ENCODE results near the gene SYT17. TPM values are rescaled to one million over a fixed set of nuclear protein-coding genes. Genes with fewer than 3 reads are reported as not detected.

Gene SYT17
- total RNA-seq, 1 donor: 0.52 TPM

DNA sequence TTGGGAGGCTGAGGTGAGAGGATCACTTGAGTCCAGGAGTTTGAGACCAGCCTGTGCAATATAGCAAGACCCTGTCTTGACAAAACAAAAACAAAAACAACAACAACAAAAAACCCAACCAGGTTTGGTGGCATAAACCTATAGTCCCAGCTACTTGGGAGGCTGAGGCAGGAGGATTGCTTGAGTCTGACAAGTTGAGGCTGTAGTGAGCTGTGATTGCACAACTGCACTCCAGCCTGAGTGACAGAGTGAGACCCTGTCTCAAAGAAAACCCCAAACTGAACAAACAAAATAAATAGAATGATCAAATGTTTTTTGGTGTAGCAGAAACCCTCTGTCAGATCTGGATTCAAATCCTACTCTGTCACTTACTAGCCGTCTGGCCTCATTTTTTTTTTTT, 16.0 kb upstream of the SYT17 start:
- H3K9me3 ChIP-seq (ENCODE audit: low read depth, low read length): peaks cover 4% of the 10 kb centered on the region
- no peaks in the 10 kb centered on the region for H3K4me1 ChIP-seq (ENCODE audit: insufficient read depth, low read length)
- H3K27me3 ChIP-seq (ENCODE audit: insufficient read depth, low read length): no peaks in the 10 kb centered on the region
- no peak overlapping the region for H3K4me3 ChIP-seq (ENCODE audit: low read length)

DNA sequence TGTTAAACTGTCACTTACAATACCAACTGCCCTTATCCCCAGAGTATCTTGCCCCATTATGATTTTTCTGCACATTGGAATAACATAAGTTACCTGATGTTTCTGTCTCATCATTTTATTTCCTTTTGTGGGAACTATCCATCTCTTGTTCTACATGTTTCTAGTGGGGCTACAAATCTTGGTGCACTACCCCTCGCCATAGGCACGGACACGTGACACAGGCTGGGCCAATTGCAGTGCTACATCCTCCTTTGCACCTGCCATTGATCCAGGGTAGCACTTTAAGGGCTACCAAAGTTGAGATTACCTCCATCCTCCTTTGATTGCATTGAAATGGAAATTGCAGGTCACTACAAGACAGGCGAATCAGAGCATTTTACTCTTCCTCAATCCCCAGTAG, 14.2 kb upstream of the SYT17 start:
- no peaks in the 10 kb centered on the region for H3K4me1 ChIP-seq (ENCODE audit: insufficient read depth, low read length)
- H3K9me3 ChIP-seq (ENCODE audit: low read depth, low read length): no peaks in the 10 kb centered on the region
- H3K4me3 ChIP-seq (ENCODE audit: low read length): no peak overlapping the region
- H3K27me3 ChIP-seq (ENCODE audit: insufficient read depth, low read length): no peaks in the 10 kb centered on the region

DNA sequence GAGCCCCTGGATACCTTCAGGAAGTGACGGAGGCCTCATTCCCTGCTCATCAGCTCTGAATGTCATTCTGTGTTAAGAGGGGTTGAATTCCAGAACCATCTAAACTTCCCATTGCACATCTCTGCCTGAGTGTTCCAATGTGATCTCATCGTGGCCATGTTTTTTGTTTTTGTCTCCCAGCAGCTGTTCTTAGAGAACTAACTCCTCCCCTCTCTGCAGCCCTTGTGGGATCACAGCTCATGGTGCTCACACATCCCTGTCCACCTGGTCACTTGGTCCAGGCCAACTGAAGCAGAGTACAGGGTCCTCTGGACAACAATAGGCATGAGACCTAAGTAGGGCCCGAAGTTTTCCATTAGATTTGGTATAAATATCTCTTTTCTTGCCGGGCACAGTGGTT, 6.0 kb upstream of the SYT17 start:
- peaks cover 5% of the 10 kb centered on the region for H3K27me3 ChIP-seq (ENCODE audit: insufficient read depth, low read length)
- no peaks in the 10 kb centered on the region for H3K4me1 ChIP-seq (ENCODE audit: insufficient read depth, low read length)
- no peaks in the 10 kb centered on the region for H3K9me3 ChIP-seq (ENCODE audit: low read depth, low read length)
- no peak overlapping the region for H3K4me3 ChIP-seq (ENCODE audit: low read length)

DNA sequence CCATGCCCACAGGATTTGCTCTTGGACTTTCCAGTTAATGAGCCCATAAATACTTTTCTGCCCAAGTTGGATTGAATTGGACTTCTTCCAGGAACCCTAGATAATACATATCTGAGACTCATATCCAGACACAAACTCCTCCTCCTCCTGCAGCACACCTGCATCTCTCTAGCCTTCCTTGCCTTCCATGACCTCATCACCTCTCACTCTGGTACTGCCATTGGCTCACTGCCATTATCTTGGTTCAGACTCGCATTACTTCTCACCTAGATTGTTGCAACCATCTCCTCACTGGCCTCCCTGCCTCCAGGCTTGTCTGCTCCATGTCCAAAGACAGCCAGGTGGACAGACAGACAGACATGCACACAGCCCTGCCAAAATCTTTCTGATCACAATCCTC, 4.8 kb upstream of the SYT17 start:
- Histone ChIP-seq H3K4me3 (ENCODE audit: low read length) (no peak overlapping the region), H3K4me1 (ENCODE audit: insufficient read depth, low read length) (no peaks in the 10 kb centered on the region), H3K9me3 (ENCODE audit: low read depth, low read length) (no peaks in the 10 kb centered on the region), H3K27me3 (ENCODE audit: insufficient read depth, low read length) (peaks cover 5% of the 10 kb centered on the region)

DNA sequence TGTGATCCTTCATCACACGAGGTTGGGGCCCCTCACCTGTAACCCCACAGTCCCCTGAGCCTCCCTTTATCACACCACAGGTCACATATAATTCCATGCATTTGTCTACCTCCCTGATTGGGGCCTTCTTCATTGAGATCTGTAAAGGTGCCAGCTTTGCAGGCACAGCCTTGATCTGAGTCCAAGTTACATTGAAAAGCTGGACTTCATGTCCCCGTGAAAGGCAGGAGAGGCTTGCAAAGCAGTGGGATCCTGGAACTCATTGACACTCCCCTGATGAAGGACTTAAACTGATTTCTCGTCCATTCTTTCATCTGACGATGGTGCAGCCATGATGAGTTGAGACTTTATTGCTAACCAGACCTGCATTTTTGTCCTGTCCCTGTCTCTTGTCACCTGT, 3.8 kb upstream of the SYT17 start:
- Histone ChIP-seq H3K9me3 (ENCODE audit: low read depth, low read length) (no peaks in the 10 kb centered on the region), H3K4me1 (ENCODE audit: insufficient read depth, low read length) (no peaks in the 10 kb centered on the region), H3K27me3 (ENCODE audit: insufficient read depth, low read length) (peaks cover 13% of the 10 kb centered on the region), H3K4me3 (ENCODE audit: low read length) (no peak overlapping the region)

DNA sequence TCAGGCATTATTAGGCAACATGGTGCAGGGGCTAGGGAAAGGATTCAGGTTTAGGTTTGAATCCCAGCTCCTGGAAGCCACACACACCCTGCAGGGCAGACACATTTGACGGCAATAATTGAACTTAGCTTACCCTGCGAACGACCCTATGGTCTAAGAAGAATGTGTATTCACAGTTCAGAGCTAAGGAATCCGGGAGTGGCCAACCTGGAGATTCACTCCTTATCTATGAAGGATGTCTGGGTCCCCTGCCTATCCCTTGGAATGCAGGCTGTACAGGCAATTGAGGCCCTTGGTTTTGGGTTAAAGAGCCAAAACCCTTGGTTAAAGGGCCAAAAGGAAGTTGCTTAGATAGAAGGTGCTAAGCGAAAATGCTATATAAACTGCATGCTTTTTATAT, 2.9 kb upstream of the SYT17 start:
- H3K9me3 ChIP-seq (ENCODE audit: low read depth, low read length): no peaks in the 10 kb centered on the region
- no peak overlapping the region for H3K4me3 ChIP-seq (ENCODE audit: low read length)
- H3K4me1 ChIP-seq (ENCODE audit: insufficient read depth, low read length): no peaks in the 10 kb centered on the region
- peaks cover 21% of the 10 kb centered on the region for H3K27me3 ChIP-seq (ENCODE audit: insufficient read depth, low read length)

DNA sequence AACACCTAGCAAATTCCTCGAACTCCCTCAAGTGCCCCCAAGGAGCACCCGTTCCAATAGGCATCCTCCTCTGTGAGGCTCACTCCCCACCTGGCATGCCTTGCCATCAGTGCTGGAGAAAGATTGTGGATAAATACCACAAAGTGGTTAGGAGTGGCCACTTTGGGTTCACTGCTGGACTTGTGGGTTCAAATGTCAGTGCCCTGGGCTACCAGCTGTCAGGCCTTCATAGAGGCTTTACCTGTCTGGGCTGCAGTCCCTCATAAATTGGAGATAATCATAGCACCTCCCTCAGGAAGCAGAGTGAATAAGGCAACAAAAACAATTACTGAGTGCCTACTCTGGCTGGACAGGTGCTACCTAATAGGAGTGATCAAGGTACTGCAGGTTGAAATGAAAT, 1.5 kb upstream of the SYT17 start:
- H3K9me3 ChIP-seq (ENCODE audit: low read depth, low read length): no peaks in the 10 kb centered on the region
- no peak overlapping the region for H3K4me3 ChIP-seq (ENCODE audit: low read length)
- H3K27me3 ChIP-seq (ENCODE audit: insufficient read depth, low read length): peaks cover 25% of the 10 kb centered on the region
- no peaks in the 10 kb centered on the region for H3K4me1 ChIP-seq (ENCODE audit: insufficient read depth, low read length)

DNA sequence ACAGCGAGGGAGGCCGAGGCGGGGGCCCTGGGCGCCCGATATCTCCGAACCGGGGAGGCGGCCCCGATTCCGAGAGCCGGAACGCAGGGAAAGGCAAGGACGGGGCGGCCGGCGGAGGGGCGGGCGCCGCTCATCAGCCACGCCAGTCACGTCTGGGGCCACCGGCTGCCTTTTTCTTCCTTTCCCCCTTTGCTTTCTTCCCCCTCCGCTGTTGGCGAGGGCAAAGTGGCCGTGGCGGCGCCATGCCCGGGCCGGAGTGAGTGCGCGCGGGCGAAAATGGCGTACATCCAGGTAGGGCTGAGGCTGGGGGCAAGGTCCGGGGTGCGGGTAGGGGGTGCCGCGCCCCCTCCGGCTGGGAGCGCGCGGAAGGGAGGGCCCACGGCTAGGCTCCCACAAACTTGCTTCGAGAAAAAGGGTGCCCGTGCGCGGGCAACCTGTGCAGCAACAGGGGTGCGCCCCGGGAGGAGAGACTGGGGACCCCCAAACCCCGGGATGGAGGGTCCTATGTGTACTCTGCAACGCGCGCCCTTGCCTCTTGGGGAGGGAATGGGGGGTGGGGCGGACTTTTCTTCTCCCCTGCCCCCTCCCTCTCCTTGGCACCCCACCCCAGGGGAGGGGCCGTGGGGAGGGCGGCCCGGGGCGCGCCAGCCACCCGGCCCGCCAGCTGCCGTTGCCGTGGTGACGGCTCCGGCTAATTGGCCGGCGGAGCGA, 486 bp downstream of the SYT17 start:
- Histone ChIP-seq H3K4me1 (ENCODE audit: insufficient read depth, low read length) (peaks cover 7% of the 10 kb centered on the region), H3K27me3 (ENCODE audit: insufficient read depth, low read length) (peaks cover 25% of the 10 kb centered on the region), H3K9me3 (ENCODE audit: low read depth, low read length) (no peaks in the 10 kb centered on the region), H3K4me3 (ENCODE audit: low read length) (peak overlapping the region; percentile 28)

DNA sequence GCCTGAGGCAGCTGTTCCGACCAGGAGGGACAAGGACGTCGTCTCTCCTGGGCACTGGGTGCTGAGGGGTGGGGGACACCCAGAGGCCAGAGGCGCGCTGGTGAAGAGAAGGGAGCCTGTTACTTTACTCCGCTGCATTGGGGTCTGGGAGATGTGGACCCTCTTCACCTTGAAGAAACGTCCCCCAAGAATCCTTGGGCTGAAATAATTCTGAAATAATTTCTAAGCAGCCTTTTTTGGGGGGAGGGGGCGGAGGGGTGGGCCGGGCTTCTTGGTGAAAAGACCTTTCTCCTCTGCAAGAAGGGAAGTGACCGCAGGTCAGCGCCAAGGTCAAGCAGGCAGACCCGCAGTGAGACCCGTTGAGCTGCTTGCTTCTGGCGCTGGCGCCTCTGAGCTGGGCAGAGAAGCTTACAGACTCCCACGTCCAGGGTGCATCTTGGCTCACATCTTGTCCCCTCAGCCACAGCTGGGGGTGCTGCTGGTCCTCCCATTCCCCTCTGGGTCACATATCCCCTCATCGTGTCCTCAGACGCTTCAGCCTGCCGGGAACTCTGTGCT, 1.1 kb downstream of the SYT17 start:
- H3K27me3 ChIP-seq (ENCODE audit: insufficient read depth, low read length): peaks cover 25% of the 10 kb centered on the region
- peaks cover 7% of the 10 kb centered on the region for H3K4me1 ChIP-seq (ENCODE audit: insufficient read depth, low read length)
- H3K9me3 ChIP-seq (ENCODE audit: low read depth, low read length): no peaks in the 10 kb centered on the region
- H3K4me3 ChIP-seq (ENCODE audit: low read length): no peak overlapping the region

DNA sequence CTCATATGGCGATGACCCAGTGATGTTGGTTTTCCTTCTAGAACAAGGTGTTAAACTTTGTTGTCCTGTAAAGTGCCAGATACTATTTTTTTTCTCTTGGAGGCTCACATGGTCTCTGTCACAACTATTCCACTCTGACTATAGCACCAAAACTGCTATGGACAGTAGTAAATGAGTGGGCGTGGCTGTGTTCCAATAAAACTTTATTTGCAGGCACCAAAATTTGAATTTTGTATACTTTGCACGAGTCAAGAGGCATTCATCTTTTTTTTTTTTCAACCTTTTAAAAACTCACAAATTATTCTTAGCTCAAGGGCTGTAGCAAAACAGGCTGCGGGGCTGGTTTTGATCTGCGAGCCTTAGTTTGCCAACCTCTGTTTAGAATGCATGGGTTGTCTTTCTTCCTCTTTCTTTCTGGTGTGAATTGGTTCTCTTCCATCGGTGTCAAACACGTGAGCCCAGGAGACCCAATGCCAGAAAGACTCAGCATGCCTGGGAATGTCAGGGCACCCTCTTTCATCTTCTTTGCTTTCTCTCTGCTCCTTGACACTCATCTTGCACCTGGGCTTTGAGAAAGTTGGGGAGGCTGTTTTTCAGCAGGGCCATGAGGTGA, 2.1 kb downstream of the SYT17 start:
- Histone ChIP-seq H3K4me3 (ENCODE audit: low read length) (no peak overlapping the region), H3K27me3 (ENCODE audit: insufficient read depth, low read length) (peaks cover 25% of the 10 kb centered on the region), H3K4me1 (ENCODE audit: insufficient read depth, low read length) (peaks cover 7% of the 10 kb centered on the region), H3K9me3 (ENCODE audit: low read depth, low read length) (no peaks in the 10 kb centered on the region)

DNA sequence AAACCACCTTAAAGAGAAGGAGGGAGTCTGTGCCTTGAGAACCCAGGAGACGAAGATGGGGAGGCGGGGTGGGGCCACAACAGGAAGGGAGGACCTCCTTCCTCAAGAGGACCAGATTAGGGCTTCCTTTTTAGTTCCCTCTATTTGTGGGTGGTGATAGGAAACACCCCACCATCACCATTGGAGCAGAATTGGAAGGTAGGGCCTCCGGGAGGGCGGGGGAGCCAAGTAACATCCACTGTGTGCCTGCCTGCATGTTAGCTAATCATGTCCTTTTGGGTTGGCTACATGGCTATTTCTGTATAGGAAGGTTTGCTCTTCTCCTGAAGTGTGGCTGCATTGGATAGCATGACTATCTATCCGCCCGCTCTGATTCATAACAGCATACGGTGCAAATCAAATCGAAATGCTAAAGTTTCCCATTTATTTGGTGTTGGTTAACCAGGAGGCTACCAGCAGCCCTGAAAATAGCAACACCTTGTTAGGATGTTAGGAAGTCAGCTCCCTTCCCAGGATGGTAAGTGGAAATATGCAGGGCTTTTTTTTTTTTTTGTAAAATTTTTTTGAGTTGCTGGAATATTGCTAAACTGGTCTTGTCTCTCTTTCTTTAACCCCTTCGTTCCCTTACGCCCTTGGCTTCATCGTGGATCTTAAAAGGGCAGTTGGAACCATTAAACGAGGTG, 4.2 kb downstream of the SYT17 start:
- Histone ChIP-seq H3K27me3 (ENCODE audit: insufficient read depth, low read length) (peaks cover 19% of the 10 kb centered on the region), H3K4me3 (ENCODE audit: low read length) (no peak overlapping the region), H3K4me1 (ENCODE audit: insufficient read depth, low read length) (peaks cover 16% of the 10 kb centered on the region), H3K9me3 (ENCODE audit: low read depth, low read length) (no peaks in the 10 kb centered on the region)

DNA sequence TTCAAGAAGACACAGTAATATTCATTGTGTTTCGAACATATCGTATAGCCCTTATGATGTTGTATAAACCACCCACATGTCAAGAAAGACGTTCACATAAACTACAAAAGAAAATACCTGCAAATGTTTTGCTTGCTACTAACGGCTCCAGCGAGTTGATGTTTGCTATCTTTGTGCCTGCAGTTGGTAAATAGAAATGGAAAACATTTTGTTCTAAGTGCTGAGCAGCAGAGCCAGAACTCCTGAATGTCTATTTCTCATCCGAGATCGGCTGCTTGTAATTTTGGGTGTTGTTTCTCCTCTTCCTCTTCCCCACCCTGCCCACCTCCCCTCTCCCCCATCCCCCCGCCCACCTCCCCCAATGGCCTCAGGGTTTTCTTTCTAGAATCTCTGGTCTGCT, 5.0 kb downstream of the SYT17 start:
- no peaks in the 10 kb centered on the region for H3K9me3 ChIP-seq (ENCODE audit: low read depth, low read length)
- H3K4me1 ChIP-seq (ENCODE audit: insufficient read depth, low read length): peaks cover 16% of the 10 kb centered on the region
- H3K4me3 ChIP-seq (ENCODE audit: low read length): no peak overlapping the region
- H3K27me3 ChIP-seq (ENCODE audit: insufficient read depth, low read length): peaks cover 19% of the 10 kb centered on the region

DNA sequence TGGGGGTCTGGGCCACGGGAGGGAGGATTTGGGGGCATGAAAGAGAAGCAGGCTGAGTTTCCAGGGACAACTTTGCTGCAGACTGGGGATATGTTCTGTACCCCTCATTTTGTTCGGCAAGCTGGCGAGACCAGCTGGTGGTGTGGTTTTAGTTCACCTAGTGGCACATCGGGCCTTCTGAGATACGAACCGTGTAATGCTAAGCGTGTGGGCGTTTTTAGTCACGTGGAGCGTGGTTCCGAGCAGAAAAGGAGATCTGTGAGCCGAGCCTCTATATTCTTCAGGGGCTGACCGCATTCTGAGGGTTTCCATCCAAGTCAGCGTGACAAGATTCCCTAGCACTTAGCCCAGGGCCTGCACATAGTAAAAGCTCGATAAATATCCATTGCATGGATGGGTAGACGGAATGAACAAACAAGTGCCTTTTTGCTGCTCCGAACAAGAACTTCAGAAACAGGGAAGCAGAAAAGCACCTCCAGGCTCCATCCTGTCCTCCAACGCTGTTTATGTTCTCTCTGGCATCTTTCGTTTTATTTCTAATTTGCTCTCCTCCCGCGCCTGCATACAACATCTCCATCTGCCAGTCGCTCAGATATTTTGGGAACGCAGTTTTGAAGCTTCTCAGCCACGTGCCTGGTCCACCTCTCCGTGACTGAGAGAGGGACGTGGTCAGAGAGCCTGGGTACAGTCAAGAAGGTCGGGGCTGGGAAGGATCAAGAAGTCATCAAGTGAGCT, 5.8 kb downstream of the SYT17 start:
- peaks cover 17% of the 10 kb centered on the region for H3K27me3 ChIP-seq (ENCODE audit: insufficient read depth, low read length)
- H3K4me3 ChIP-seq (ENCODE audit: low read length): no peak overlapping the region
- peaks cover 16% of the 10 kb centered on the region for H3K4me1 ChIP-seq (ENCODE audit: insufficient read depth, low read length)
- H3K9me3 ChIP-seq (ENCODE audit: low read depth, low read length): no peaks in the 10 kb centered on the region

DNA sequence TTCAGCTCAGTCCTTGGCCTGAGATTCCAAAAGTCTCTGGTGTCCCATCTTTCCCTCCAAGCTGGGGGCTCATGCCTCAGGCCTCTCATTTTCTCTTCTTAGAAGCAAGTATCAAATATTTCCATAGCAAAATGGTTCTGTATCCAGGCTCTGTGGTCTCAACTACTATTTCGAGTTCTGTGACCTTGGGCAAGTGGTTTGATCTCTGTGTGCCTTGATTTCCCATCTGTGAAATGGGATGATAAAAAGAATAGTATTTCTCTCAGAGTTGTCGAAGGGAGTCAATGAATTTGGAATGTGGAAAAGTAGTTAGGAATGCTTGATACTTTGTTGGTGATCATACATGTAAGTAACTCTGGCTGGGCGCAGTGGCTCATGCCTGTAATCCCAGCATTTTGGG, 6.4 kb downstream of the SYT17 start:
- H3K4me1 ChIP-seq (ENCODE audit: insufficient read depth, low read length): peaks cover 19% of the 10 kb centered on the region
- no peak overlapping the region for H3K4me3 ChIP-seq (ENCODE audit: low read length)
- peaks cover 10% of the 10 kb centered on the region for H3K27me3 ChIP-seq (ENCODE audit: insufficient read depth, low read length)
- H3K9me3 ChIP-seq (ENCODE audit: low read depth, low read length): no peaks in the 10 kb centered on the region

Measured in mononuclear cell (primary cell).